GM23338 (cell line): ENCODE results near the gene ATP6V1E1. TPM values are rescaled to one million over a fixed set of nuclear protein-coding genes. Genes with fewer than 3 reads are reported as not detected.

Experiments used
- ATAC-seq: fragments of 200-7000 bp; cut with Tn5 transposase; 3 replicates; pipeline ENCODE4 v1.9.1; 2020
- DNase-seq: peaks from one replicate; pipeline ENCODE4 v3.0.0-alpha.2; 2015; ENCODE audit warnings: low spot score
- H2AFZ ChIP-seq: fragments of 200-600 bp; sonication (generic); 2 replicates; pipeline ENCODE4 v1.8.0; 2016; ENCODE audit warnings: antibody characterized with exemption, mild to moderate bottlenecking, moderate library complexity
- H3F3A ChIP-seq: fragments of 200-600 bp; sonication (generic); replicated peaks from 2 replicates; pipeline ENCODE4 v1.8.0; 2017; ENCODE audit warnings: antibody characterized with exemption, mixed run types, low read depth
- H3K27ac ChIP-seq: fragments of 200-600 bp; sonication (generic); 2 replicates; pipeline ENCODE4 v1.6.1; 2016; ENCODE audit warnings: low read depth
- H3K27me3 ChIP-seq: fragments of 200-600 bp; sonication (generic); 2 replicates; pipeline ENCODE4 v1.8.0; 2016; ENCODE audit warnings: mild to moderate bottlenecking, mixed run types, moderate library complexity; ENCODE audit not compliant: insufficient read depth
- H3K36me3 ChIP-seq: fragments of 200-600 bp; sonication (generic); 2 replicates; pipeline ENCODE4 v1.8.0; 2016; ENCODE audit warnings: mild to moderate bottlenecking; ENCODE audit not compliant: insufficient read depth
- H3K4me1 ChIP-seq: fragments of 200-600 bp; sonication (generic); 2 replicates; pipeline ENCODE4 v1.8.0; 2016; ENCODE audit warnings: mild to moderate bottlenecking, moderate library complexity; ENCODE audit not compliant: insufficient read depth
- H3K4me2 ChIP-seq: fragments of 200-600 bp; sonication (generic); 2 replicates; pipeline ENCODE4 v1.7.1; 2017; ENCODE audit warnings: mixed run types
- H3K4me3 ChIP-seq: fragments of 200-600 bp; sonication (generic); 2 replicates; pipeline ENCODE4 v1.6.1; 2016; ENCODE audit warnings: mixed run types
- H3K79me2 ChIP-seq: fragments of 200-600 bp; sonication (generic); replicated peaks from 2 replicates; pipeline ENCODE4 v1.8.0; 2017; ENCODE audit warnings: mild to moderate bottlenecking; ENCODE audit not compliant: insufficient read depth
- H3K9me2 ChIP-seq: fragments of 200-600 bp; sonication (generic); 2 replicates; pipeline ENCODE4 v1.8.0; 2017; ENCODE audit not compliant: insufficient read depth
- H4K20me1 ChIP-seq: fragments of 200-600 bp; sonication (generic); replicated peaks from 2 replicates; pipeline ENCODE4 v1.8.0; 2017; ENCODE audit warnings: mild to moderate bottlenecking; ENCODE audit not compliant: insufficient read depth
- H3K27ac Mint-ChIP-seq: 2 replicates; pipeline ENCODE4 v1.8.0; 2020; ENCODE audit warnings: inconsistent platforms, mild to moderate bottlenecking, moderate library complexity, mixed read lengths
- H3K27me3 Mint-ChIP-seq: 3 replicates; pipeline ENCODE4 v1.8.0; 2022; ENCODE audit warnings: low read depth, mild to moderate bottlenecking, moderate library complexity, mixed read lengths, inconsistent platforms; ENCODE audit not compliant: insufficient read depth, poor library complexity
- H3K36me3 Mint-ChIP-seq: 3 replicates; pipeline ENCODE4 v1.8.0; 2021; ENCODE audit warnings: low read depth, mild to moderate bottlenecking, inconsistent platforms, moderate library complexity, mixed read lengths
- H3K4me1 Mint-ChIP-seq: 3 replicates; pipeline ENCODE4 v1.8.0; 2020; ENCODE audit warnings: mild to moderate bottlenecking, inconsistent platforms, mixed read lengths
- H3K4me3 Mint-ChIP-seq: 3 replicates; pipeline ENCODE4 v1.8.0; 2021; ENCODE audit warnings: moderate library complexity, mild to moderate bottlenecking, inconsistent platforms, mixed read lengths
- H3K9me3 Mint-ChIP-seq: 3 replicates; pipeline ENCODE4 v1.8.0; 2020; ENCODE audit warnings: moderate library complexity, mild to moderate bottlenecking, inconsistent platforms, mixed read lengths
- CREB1 ChIP-seq: fragments of 250-450 bp; sonication (Bioruptor Pico); IDR thresholded peaks from 2 replicates; pipeline ENCODE4 v1.5.0; 2020; ENCODE audit warnings: low read depth, mild to moderate bottlenecking, moderate library complexity
- EZH2 ChIP-seq: fragments of 200-600 bp; sonication (generic); IDR thresholded peaks from one replicate; pipeline ENCODE4 v1.8.0; 2017; ENCODE audit warnings: antibody characterized with exemption, mild to moderate bottlenecking, low read depth; ENCODE audit not compliant: unreplicated experiment
- EZH2phosphoT487 ChIP-seq: fragments of 200-600 bp; sonication (generic); IDR thresholded peaks from one replicate; pipeline ENCODE4 v1.8.1; 2018; ENCODE audit warnings: antibody characterized with exemption; ENCODE audit not compliant: unreplicated experiment
- JUNB ChIP-seq: IDR thresholded peaks from one replicate; pipeline ENCODE4 v1.6.1; 2016; ENCODE audit warnings: antibody characterized with exemption; ENCODE audit not compliant: unreplicated experiment
- NANOG ChIP-seq: IDR thresholded peaks from 2 replicates; pipeline ENCODE4 v1.6.1; 2016; ENCODE audit warnings: antibody characterized with exemption, borderline replicate concordance
- POLR2AphosphoS5 ChIP-seq: IDR thresholded peaks from 2 replicates; pipeline ENCODE4 v1.6.1; 2016; ENCODE audit warnings: antibody characterized with exemption, low read depth
- STAT1 ChIP-seq: IDR thresholded peaks from one replicate; pipeline ENCODE4 v1.6.1; 2016; ENCODE audit warnings: antibody characterized with exemption; ENCODE audit not compliant: unreplicated experiment
- ZNF331 ChIP-seq: fragments of 250-450 bp; sonication (Bioruptor Pico); IDR thresholded peaks from 2 replicates; pipeline ENCODE4 v1.5.0; 2020; ENCODE audit warnings: low read depth, mild to moderate bottlenecking, moderate library complexity
- polyA plus RNA-seq: library from polyadenylated mRNA; unstranded; fragments of >200 nt; fragmentation: Nextera tagmentation; extraction: Ambion mirVana; gene quantifications from 2 replicates; pipeline ENCODE4 v1.2.1, GENCODE V29; 2016
- total RNA-seq: library from RNA; depleted of rRNA; stranded (reverse); fragments of >200 nt; shearing (Covaris generic); gene quantifications from 2 replicates; pipeline ENCODE4 v1.2.3, GENCODE V29; 2014
- TF ChIP-seq, protein P1 (sequence below): IDR thresholded peaks from 2 replicates; pipeline ENCODE4 v1.6.1; 2016; ENCODE audit warnings: antibody characterized with exemption
- TF ChIP-seq, protein P2 (sequence below): IDR thresholded peaks from one replicate; pipeline ENCODE4 v1.6.1; 2018; ENCODE audit warnings: antibody characterized with exemption; ENCODE audit not compliant: unreplicated experiment
- TF ChIP-seq, protein P3 (sequence below): fragments of 250-450 bp; sonication (Bioruptor Pico); IDR thresholded peaks from 2 replicates; pipeline ENCODE4 v1.5.0; 2020; ENCODE audit warnings: mild to moderate bottlenecking, moderate library complexity
- TF ChIP-seq, protein P4 (sequence below), 2 experiments: fragments of 200-600 bp in 1 of 2; sonication (generic) in 1 of 2; conservative IDR thresholded peaks; 2 replicates each; pipeline versions ENCODE4 v1.5.1 to v1.6.1; 2016 to 2017; ENCODE audit warnings: antibody characterized with exemption in 2 of 2, low read depth in 2 of 2, mild to moderate bottlenecking in 2 of 2, moderate library complexity in 1 of 2

ATP6V1E1 gene
- total and polyA plus RNA-seq, 2 experiments from 2014 or later = 74.5 to 81.7 TPM

GRCh38 chr22:17607891-17608521 is 20.5 kb downstream of the ATP6V1E1 start:
- peaks cover 19% of the 10 kb centered on the region for H4K20me1 ChIP-seq
- no peak overlapping the region for H3K4me3 Mint-ChIP-seq
- no peak overlapping the region for H2AFZ ChIP-seq
- no peak overlapping the region for H3K27ac ChIP-seq
- peaks cover 27% of the 10 kb centered on the region for H3K36me3 ChIP-seq
- TF ChIP-seq, protein P1, sequence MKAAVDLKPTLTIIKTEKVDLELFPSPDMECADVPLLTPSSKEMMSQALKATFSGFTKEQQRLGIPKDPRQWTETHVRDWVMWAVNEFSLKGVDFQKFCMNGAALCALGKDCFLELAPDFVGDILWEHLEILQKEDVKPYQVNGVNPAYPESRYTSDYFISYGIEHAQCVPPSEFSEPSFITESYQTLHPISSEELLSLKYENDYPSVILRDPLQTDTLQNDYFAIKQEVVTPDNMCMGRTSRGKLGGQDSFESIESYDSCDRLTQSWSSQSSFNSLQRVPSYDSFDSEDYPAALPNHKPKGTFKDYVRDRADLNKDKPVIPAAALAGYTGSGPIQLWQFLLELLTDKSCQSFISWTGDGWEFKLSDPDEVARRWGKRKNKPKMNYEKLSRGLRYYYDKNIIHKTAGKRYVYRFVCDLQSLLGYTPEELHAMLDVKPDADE = no peak
- no peak for TF ChIP-seq JUNB
- no peak for TF ChIP-seq CREB1 (CRISPR knock-in tag)
- TF ChIP-seq, protein P2, sequence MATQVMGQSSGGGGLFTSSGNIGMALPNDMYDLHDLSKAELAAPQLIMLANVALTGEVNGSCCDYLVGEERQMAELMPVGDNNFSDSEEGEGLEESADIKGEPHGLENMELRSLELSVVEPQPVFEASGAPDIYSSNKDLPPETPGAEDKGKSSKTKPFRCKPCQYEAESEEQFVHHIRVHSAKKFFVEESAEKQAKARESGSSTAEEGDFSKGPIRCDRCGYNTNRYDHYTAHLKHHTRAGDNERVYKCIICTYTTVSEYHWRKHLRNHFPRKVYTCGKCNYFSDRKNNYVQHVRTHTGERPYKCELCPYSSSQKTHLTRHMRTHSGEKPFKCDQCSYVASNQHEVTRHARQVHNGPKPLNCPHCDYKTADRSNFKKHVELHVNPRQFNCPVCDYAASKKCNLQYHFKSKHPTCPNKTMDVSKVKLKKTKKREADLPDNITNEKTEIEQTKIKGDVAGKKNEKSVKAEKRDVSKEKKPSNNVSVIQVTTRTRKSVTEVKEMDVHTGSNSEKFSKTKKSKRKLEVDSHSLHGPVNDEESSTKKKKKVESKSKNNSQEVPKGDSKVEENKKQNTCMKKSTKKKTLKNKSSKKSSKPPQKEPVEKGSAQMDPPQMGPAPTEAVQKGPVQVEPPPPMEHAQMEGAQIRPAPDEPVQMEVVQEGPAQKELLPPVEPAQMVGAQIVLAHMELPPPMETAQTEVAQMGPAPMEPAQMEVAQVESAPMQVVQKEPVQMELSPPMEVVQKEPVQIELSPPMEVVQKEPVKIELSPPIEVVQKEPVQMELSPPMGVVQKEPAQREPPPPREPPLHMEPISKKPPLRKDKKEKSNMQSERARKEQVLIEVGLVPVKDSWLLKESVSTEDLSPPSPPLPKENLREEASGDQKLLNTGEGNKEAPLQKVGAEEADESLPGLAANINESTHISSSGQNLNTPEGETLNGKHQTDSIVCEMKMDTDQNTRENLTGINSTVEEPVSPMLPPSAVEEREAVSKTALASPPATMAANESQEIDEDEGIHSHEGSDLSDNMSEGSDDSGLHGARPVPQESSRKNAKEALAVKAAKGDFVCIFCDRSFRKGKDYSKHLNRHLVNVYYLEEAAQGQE = no peak
- no peak for TF ChIP-seq POLR2AphosphoS5
- TF ChIP-seq EZH2phosphoT487 = no peak
- TF ChIP-seq, protein P3, sequence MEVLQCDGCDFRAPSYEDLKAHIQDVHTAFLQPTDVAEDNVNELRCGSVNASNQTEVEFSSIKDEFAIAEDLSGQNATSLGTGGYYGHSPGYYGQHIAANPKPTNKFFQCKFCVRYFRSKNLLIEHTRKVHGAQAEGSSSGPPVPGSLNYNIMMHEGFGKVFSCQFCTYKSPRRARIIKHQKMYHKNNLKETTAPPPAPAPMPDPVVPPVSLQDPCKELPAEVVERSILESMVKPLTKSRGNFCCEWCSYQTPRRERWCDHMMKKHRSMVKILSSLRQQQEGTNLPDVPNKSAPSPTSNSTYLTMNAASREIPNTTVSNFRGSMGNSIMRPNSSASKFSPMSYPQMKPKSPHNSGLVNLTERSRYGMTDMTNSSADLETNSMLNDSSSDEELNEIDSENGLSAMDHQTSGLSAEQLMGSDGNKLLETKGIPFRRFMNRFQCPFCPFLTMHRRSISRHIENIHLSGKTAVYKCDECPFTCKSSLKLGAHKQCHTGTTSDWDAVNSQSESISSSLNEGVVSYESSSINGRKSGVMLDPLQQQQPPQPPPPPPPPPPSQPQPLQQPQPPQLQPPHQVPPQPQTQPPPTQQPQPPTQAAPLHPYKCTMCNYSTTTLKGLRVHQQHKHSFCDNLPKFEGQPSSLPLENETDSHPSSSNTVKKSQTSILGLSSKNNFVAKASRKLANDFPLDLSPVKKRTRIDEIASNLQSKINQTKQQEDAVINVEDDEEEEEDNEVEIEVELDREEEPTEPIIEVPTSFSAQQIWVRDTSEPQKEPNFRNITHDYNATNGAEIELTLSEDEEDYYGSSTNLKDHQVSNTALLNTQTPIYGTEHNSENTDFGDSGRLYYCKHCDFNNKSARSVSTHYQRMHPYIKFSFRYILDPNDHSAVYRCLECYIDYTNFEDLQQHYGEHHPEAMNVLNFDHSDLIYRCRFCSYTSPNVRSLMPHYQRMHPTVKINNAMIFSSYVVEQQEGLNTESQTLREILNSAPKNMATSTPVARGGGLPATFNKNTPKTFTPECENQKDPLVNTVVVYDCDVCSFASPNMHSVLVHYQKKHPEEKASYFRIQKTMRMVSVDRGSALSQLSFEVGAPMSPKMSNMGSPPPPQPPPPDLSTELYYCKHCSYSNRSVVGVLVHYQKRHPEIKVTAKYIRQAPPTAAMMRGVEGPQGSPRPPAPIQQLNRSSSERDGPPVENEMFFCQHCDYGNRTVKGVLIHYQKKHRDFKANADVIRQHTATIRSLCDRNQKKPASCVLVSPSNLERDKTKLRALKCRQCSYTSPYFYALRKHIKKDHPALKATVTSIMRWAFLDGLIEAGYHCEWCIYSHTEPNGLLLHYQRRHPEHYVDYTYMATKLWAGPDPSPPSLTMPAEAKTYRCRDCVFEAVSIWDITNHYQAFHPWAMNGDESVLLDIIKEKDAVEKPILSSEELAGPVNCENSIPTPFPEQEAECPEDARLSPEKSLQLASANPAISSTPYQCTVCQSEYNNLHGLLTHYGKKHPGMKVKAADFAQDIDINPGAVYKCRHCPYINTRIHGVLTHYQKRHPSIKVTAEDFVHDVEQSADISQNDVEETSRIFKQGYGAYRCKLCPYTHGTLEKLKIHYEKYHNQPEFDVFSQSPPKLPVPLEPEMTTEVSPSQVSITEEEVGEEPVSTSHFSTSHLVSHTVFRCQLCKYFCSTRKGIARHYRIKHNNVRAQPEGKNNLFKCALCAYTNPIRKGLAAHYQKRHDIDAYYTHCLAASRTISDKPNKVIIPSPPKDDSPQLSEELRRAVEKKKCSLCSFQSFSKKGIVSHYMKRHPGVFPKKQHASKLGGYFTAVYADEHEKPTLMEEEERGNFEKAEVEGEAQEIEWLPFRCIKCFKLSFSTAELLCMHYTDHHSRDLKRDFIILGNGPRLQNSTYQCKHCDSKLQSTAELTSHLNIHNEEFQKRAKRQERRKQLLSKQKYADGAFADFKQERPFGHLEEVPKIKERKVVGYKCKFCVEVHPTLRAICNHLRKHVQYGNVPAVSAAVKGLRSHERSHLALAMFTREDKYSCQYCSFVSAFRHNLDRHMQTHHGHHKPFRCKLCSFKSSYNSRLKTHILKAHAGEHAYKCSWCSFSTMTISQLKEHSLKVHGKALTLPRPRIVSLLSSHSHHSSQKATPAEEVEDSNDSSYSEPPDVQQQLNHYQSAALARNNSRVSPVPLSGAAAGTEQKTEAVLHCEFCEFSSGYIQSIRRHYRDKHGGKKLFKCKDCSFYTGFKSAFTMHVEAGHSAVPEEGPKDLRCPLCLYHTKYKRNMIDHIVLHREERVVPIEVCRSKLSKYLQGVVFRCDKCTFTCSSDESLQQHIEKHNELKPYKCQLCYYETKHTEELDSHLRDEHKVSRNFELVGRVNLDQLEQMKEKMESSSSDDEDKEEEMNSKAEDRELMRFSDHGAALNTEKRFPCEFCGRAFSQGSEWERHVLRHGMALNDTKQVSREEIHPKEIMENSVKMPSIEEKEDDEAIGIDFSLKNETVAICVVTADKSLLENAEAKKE (CRISPR knock-in tag) = no peak
- TF ChIP-seq ZNF331 (CRISPR knock-in tag) = no peak
- TF ChIP-seq, protein P4, sequence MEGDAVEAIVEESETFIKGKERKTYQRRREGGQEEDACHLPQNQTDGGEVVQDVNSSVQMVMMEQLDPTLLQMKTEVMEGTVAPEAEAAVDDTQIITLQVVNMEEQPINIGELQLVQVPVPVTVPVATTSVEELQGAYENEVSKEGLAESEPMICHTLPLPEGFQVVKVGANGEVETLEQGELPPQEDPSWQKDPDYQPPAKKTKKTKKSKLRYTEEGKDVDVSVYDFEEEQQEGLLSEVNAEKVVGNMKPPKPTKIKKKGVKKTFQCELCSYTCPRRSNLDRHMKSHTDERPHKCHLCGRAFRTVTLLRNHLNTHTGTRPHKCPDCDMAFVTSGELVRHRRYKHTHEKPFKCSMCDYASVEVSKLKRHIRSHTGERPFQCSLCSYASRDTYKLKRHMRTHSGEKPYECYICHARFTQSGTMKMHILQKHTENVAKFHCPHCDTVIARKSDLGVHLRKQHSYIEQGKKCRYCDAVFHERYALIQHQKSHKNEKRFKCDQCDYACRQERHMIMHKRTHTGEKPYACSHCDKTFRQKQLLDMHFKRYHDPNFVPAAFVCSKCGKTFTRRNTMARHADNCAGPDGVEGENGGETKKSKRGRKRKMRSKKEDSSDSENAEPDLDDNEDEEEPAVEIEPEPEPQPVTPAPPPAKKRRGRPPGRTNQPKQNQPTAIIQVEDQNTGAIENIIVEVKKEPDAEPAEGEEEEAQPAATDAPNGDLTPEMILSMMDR (conservative IDR thresholded peaks at IDR 0.05; ENCODE audit: low read depth in 2 of 2) = no peak
- no peak for TF ChIP-seq NANOG
- no peak for TF ChIP-seq EZH2
- TF ChIP-seq STAT1 = no peak
- H3K27me3 ChIP-seq = no peaks in the 10 kb centered on the region
- H3F3A ChIP-seq = no peaks in the 10 kb centered on the region; the same call in 1 of the 2 replicates
- peaks cover 22% of the 10 kb centered on the region; the same call in 2 of the 3 replicates for H3K36me3 Mint-ChIP-seq
- no peak overlapping the region for H3K27ac Mint-ChIP-seq
- H3K4me2 ChIP-seq = no peak overlapping the region
- DNase-seq (no peak), ATAC-seq (no peak)
- H3K9me2 ChIP-seq = no peaks in the 10 kb centered on the region
- H3K4me3 ChIP-seq = no peak overlapping the region
- H3K9me3 Mint-ChIP-seq = no peaks in the 10 kb centered on the region
- H3K4me1 ChIP-seq = no peaks in the 10 kb centered on the region
- H3K4me1 Mint-ChIP-seq = no peaks in the 10 kb centered on the region
- peaks cover 20% of the 10 kb centered on the region; the same call in 1 of the 2 replicates for H3K79me2 ChIP-seq
- no peaks in the 10 kb centered on the region for H3K27me3 Mint-ChIP-seq
